Activated T-cell treated with anti-CD3 and anti-CD28 coated beads, Interleukin-2, amount 50 U/mL, for 24 hours (primary cell): Measurements from ENCODE around the gene TNF.

Experiments used
- DNase-seq: peaks from one replicate; pipeline ENCODE4 v3.0.0-alpha.2; 2020
- H3K27ac Mint-ChIP-seq: 2 replicates; pipeline ENCODE4 v1.8.0; 2020; ENCODE audit warnings: mild to moderate bottlenecking, mixed read lengths
- H3K27me3 Mint-ChIP-seq: 2 replicates; pipeline ENCODE4 v1.8.0; 2020; ENCODE audit warnings: mixed read lengths
- H3K36me3 Mint-ChIP-seq: 2 replicates; pipeline ENCODE4 v1.8.0; 2020; ENCODE audit warnings: low read depth, mixed read lengths
- H3K4me1 Mint-ChIP-seq: 2 replicates; pipeline ENCODE4 v1.8.0; 2020; ENCODE audit warnings: low read depth, mixed read lengths
- H3K4me3 Mint-ChIP-seq: 2 replicates; pipeline ENCODE4 v1.8.0; 2020; ENCODE audit warnings: mild to moderate bottlenecking, moderate library complexity, mixed read lengths
- H3K9me3 Mint-ChIP-seq: 2 replicates; pipeline ENCODE4 v1.8.0; 2020; ENCODE audit warnings: mixed read lengths

Gene TNF

DNA sequence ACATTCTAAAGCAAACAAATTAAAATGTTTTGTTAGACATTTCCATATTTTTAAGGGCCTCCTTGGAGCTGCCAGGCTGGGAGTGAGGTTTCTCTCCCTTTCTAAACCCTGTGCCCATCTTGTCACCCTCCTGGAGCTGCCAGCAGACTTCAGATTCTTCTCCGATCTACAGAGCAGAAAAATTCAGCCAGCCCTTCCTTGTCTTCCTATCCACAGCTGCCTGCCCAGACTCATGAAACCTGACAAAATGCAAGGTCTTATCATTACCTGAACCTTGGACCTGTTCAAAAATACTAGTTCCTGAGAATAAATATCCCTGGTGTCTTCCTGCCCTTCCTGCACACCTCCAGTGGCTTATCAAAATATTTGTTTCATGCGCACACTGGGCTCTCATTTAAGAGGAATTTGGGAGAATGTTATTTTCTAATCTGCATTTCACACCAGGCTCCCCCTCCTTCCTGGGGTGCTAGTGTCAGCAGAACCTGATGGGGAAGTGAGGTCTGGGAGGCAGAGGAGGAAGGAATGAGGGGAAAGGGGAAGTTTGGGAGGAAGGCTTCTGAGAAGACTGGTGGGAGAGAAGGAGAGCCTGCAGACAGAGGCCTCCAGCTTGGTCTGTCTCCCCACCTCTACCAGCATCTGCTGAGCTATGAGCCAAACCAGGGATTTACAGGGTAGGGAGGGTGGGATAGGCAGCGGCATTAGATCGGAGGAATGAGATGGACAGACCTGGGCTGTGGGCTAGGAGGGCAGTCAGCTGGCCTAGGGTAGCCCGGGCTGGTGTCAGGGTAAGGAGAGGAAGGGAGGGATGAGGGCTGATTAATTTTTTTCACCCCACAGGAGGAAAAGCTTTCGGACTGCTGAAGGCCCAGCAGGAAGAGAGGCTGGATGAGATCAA is 39.6 kb downstream of the TNF start, which contains the start of gene AIF1:
AIF1 (plus strand) TSS at position 551 of the 895 bp plus-strand sequence; CDS start at position 647, 96 bp downstream.
- Mint-ChIP-seq H3K27ac (peak within 1 kb of the TSS; percentile 88), H3K4me3 (peak within 1 kb of the TSS; percentile 80), H3K36me3 (peaks cover 15% of the 10 kb centered on the region), H3K4me1 (peaks cover 40% of the 10 kb centered on the region), H3K27me3 (no peaks in the 10 kb centered on the region), H3K9me3 (no peaks in the 10 kb centered on the region)
- DNase-seq, result no peak

DNA sequence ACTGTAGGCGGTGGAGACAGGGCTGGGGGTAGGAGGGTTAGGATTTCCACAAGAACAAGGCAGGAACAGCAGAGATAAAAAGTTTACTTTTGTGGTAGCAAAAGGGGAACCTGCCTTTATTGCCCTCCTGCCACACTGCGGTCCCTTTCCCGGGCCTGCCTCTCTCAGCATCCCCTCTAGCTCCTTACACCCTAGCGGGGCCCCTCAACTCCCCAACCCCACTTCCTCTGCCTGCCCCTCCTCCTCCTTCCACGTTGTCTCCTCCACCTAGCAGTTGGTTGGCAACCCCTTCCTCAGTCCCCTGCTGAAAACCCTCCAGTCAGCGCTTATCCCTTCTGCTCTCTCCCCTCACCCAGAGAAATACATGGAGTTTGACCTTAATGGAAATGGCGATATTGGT is 40.4 kb downstream of the TNF start:
- H3K4me1 Mint-ChIP-seq, result peaks cover 40% of the 10 kb centered on the region
- H3K27me3 Mint-ChIP-seq, result no peaks in the 10 kb centered on the region
- no peaks in the 10 kb centered on the region for H3K9me3 Mint-ChIP-seq
- H3K36me3 Mint-ChIP-seq, result peaks cover 18% of the 10 kb centered on the region
- DNase-seq, result peak; percentile 62
- peak overlapping the region; percentile 80 for H3K4me3 Mint-ChIP-seq
- H3K27ac Mint-ChIP-seq, result peak overlapping the region; percentile 88

DNA sequence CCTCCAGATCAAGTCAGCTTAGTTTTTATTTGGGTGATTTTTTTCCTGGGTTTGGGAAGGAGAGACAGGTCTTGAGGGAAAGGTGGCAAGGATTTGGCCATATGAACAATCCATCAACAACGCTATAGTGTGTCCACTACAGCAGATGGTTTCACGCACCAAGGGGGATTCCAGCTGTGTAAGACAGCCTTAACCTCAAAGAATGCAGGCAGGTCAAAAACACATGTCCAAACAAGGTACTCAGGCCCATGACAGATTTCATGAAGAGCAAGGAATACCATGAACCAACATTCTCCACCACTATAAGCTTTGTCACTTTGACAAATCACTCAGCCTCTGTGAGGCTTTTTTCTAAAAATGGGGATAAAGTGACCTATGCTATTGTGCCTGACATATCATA is 41.6 kb downstream of the TNF start:
- H3K4me1 Mint-ChIP-seq, result peaks cover 45% of the 10 kb centered on the region
- peak overlapping the region; percentile 88 for H3K27ac Mint-ChIP-seq

DNA sequence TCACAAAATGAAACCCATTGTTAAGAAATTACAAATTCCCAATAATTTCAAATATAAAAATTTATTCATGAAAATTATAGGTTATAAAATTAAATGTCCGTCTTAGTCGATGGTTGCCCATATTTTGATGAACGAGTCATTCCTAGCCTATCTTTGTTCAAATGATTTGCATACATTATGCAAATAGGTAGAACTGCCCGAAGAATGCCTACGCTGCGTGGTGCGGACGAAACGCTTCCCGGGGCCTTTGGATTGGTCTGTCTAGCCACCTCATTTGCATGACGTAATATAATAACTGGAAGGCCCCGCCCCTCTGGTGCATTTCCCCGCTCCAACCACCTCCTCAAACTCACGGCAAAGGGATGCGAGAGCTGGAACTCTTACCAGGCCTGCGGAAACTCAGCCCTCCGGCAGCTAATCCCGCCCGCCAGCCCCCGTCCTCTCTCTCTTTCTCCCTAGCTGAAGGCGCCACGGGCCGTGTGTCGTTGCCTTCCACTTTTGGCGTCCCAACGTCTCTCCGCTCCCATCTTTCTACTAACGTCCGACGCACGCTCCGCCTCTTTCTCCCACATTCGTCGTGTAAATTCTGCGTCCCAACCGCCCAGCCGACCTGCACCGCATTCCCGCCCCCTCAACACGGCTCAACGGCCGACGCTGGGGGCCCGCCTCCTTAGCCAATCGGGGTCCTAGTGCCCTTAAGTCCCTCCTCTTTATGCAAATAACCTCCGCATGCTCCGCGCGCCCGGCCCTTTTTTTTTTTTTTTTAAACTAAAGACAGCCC is 44.6 kb downstream of the TNF start:
- no peaks in the 10 kb centered on the region for H3K27me3 Mint-ChIP-seq
- H3K4me3 Mint-ChIP-seq, result peak overlapping the region; percentile 90
- peak overlapping the region; percentile 100 for H3K27ac Mint-ChIP-seq
- H3K4me1 Mint-ChIP-seq, result peaks cover 55% of the 10 kb centered on the region
- H3K9me3 Mint-ChIP-seq, result no peaks in the 10 kb centered on the region
- peak; percentile 97 for DNase-seq
- peaks cover 60% of the 10 kb centered on the region for H3K36me3 Mint-ChIP-seq

More for the DNA sequence above, 41.6 kb downstream of the TNF start:
- Mint-ChIP-seq H3K9me3 (no peaks in the 10 kb centered on the region), H3K36me3 (peaks cover 30% of the 10 kb centered on the region), H3K27me3 (no peaks in the 10 kb centered on the region), H3K4me3 (peak overlapping the region; percentile 80)
- no peak for DNase-seq

DNA sequence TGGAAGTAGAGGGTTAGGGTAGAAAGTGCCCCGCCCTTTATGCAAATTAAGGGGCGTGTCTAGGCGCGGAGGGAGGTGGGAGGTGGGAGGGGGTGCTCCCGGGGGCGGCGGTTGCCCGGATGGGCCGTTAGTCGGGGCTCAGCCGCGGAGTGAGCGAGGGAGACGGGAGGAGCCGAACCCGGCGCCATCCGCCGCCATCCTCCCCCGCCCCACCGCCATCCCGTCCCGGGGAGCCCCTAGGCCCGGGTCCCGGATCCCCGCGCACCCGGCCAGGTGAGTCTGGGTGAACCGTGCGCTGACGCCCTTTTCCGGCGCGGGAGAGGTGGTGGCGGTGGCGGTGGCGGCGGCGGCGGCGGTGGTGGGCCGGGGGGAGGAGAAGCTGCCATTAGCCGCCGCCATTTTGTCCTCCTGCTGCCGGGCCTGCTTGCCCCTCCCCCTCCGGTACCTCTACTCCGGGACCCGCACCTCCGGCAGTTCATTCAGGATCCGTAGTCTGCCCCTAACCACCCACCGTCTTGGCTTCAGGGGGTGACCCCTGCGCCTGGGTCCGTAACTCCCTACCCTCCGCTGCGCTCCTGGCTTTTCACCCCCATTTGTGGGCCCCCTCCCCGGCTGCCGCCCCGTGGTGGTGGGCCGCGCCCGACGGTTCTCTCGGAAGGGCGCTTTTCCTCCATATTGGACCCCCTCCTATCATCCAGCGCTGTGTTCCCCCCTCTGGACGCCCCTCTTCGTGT is 45.4 kb downstream of the TNF start, which contains the start of gene PRRC2A:
PRRC2A (plus strand) TSS at position 130 of the 734 bp plus-strand sequence. CDS start 2,075 bp downstream, outside the sequence.
- Mint-ChIP-seq H3K27me3 (no peaks in the 10 kb centered on the region), H3K4me1 (peaks cover 52% of the 10 kb centered on the region), H3K9me3 (no peaks in the 10 kb centered on the region), H3K4me3 (peak within 1 kb of the TSS; percentile 90), H3K36me3 (peaks cover 67% of the 10 kb centered on the region), H3K27ac (peak within 1 kb of the TSS; percentile 100)
- DNase-seq, result no peak

DNA sequence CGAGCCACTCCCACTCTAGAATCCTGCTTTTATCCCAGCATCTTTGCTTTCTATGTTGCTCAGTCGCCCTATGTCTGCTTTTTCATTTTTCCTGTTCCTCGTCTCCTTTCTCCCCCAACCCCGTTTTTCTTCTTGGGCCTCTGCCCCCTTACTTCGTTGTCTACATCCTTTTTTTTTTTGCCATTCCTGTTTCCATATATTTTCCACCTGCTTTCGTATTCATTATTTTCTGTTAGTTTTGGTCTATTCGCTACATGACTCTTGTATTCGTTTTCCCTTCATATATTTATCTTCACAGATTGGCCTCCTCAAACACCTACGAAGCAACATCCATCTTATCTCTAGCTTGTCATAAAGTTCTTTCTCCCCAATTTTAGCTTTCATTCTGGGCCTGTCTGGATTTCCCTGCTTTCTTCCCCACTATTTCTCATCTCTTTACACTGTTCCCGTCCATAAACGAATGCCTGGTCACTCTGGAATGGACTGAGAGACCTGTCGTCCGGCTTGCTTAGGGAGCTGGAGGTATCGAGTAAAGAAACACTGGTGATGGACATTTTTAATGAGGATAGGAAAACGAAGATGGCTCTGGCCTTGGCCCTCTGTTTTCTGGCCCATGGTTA is 46.1 kb downstream of the TNF start:
- Mint-ChIP-seq H3K9me3 (no peaks in the 10 kb centered on the region), H3K27me3 (no peaks in the 10 kb centered on the region), H3K27ac (peak overlapping the region; percentile 100), H3K4me1 (peaks cover 48% of the 10 kb centered on the region), H3K4me3 (peak overlapping the region; percentile 90), H3K36me3 (peaks cover 71% of the 10 kb centered on the region)
- DNase-seq, result no peak

DNA sequence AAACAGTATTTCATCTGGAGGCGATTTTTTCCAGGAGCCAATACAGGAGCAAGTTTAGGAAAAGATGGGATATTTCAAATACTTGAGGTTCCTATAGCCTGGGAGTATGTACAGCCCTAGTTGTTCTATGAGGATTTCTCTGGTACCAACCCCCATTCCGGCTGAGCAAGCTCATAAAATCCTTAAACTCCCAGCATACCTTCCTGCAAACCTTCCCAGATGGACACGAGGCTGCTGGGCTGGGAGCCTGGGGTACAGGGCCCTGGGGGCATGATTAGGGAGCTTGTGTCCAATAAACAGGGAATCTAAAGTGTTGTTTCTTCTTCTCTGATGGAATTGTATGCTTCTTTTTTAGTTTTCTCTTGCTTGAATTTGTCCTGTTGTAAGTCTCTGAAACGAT is 46.6 kb downstream of the TNF start:
- H3K4me3 Mint-ChIP-seq, result peak overlapping the region; percentile 90
- DNase-seq, result no peak
- H3K27me3 Mint-ChIP-seq, result no peaks in the 10 kb centered on the region
- H3K27ac Mint-ChIP-seq, result peak overlapping the region; percentile 100
- H3K36me3 Mint-ChIP-seq, result peaks cover 74% of the 10 kb centered on the region
- H3K9me3 Mint-ChIP-seq, result no peaks in the 10 kb centered on the region
- peaks cover 42% of the 10 kb centered on the region for H3K4me1 Mint-ChIP-seq

DNA sequence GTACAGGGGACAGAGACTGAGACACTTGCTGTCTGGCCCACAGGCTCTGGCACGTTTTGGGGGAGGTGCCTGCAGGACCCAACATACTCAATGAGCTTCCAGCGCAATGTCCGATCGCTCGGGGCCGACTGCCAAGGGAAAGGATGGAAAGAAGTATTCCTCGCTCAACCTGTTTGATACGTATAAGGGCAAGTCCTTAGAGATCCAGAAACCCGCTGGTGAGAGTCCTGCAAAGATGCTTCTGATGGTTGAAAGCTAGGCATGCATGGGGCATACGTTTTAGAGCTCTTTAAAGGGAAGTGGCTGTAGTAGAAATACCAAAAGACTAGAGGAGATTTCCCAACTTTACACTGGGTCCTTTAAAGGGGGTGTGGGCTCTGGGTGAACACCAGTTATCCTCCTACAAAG is 47.3 kb downstream of the TNF start:
- Mint-ChIP-seq H3K27ac (peak overlapping the region; percentile 100), H3K36me3 (peaks cover 79% of the 10 kb centered on the region), H3K4me3 (peak overlapping the region; percentile 90), H3K27me3 (no peaks in the 10 kb centered on the region), H3K9me3 (no peaks in the 10 kb centered on the region), H3K4me1 (peaks cover 41% of the 10 kb centered on the region)
- no peak for DNase-seq

DNA sequence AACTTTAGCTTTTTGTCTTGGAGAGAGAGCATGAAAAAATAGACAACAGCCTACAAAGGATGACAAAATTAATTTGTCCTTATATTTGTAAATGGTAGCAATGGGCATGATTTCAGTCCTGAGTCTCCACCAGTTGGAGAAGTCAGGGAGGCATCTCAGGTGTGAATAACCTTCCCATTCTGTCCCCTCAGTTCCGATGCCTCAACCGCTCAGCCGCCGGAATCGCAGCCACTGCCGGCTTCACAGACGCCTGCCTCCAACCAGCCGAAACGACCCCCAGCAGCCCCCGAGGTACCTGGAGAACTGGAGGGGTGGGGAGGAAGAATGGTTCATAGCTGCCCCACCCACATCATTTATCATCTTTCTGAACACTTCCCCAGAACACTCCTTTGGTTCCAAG is 48.7 kb downstream of the TNF start:
- no peaks in the 10 kb centered on the region for H3K27me3 Mint-ChIP-seq
- no peak overlapping the region for H3K4me3 Mint-ChIP-seq
- peak overlapping the region; percentile 73 for H3K27ac Mint-ChIP-seq
- DNase-seq, result no peak
- peaks cover 88% of the 10 kb centered on the region for H3K36me3 Mint-ChIP-seq
- no peaks in the 10 kb centered on the region for H3K9me3 Mint-ChIP-seq
- peaks cover 37% of the 10 kb centered on the region for H3K4me1 Mint-ChIP-seq

DNA sequence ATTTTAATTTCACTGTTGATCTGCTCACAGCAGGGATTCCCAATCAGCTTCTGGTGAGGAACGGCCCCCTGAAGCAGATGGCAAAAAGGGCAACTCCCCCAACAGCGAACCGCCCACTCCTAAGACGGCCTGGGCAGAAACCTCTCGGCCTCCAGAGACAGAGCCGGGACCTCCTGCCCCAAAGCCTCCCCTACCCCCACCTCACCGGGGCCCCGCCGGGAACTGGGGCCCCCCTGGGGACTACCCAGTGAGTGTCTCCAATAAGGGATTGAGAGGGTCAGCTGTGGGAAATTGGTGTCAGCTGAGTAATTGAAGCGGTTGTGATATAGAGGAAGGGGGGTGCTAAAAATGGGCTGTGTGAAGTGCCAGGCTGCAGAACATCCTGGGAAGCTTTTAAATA is 51.6 kb downstream of the TNF start:
- DNase-seq, result no peak
- no peak overlapping the region for H3K4me3 Mint-ChIP-seq
- H3K27ac Mint-ChIP-seq, result peak overlapping the region; percentile 80
- peaks cover 100% of the 10 kb centered on the region for H3K36me3 Mint-ChIP-seq
- peaks cover 27% of the 10 kb centered on the region for H3K4me1 Mint-ChIP-seq
- no peaks in the 10 kb centered on the region for H3K27me3 Mint-ChIP-seq
- H3K9me3 Mint-ChIP-seq, result no peaks in the 10 kb centered on the region

DNA sequence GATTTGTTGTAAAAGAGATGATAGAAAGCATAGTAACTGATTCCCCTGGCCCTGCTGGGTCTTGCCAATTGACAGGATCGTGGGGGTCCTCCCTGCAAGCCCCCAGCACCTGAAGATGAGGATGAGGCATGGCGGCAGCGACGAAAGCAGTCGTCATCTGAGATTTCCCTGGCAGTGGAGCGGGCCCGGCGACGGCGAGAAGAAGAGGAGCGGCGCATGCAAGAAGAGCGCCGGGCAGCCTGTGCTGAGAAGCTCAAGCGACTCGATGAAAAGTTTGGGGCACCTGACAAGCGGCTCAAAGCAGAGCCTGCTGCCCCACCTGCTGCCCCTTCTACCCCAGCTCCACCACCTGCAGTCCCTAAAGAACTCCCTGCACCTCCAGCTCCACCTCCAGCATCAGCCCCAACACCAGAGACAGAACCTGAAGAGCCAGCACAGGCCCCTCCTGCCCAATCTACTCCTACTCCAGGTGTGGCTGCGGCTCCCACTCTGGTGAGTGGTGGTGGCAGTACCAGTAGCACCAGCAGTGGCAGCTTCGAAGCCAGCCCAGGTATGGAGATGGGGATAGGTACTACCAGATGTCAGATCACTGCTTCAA is 52.4 kb downstream of the TNF start:
- Mint-ChIP-seq H3K36me3 (peaks cover 100% of the 10 kb centered on the region), H3K9me3 (no peaks in the 10 kb centered on the region), H3K4me3 (no peak overlapping the region), H3K27ac (peak overlapping the region; percentile 9), H3K27me3 (no peaks in the 10 kb centered on the region), H3K4me1 (peaks cover 19% of the 10 kb centered on the region)
- no peak for DNase-seq
